Loucy (cell line): Measurements from ENCODE around the gene PRAMEF17.
"Not testable (repeated sequence)": the region's sequence is repeated elsewhere in the genome, so short reads cannot be mapped to it uniquely, and the experiment has no call there.

ENCODE experiments used
- H2AFZ ChIP-seq: fragments of 200-600 bp; sonication (generic); 2 replicates; pipeline ENCODE4 v1.6.0; 2016; ENCODE audit warnings: antibody characterized with exemption, mild to moderate bottlenecking, low read length, moderate library complexity
- H3F3A ChIP-seq: fragments of 200-600 bp; 2 replicates; pipeline ENCODE4 v1.6.0; 2016; ENCODE audit warnings: antibody characterized with exemption, low read depth, mild to moderate bottlenecking
- H3K27me3 ChIP-seq: fragments of 200-600 bp; sonication (generic); 2 replicates; pipeline ENCODE4 v1.6.1; 2014; ENCODE audit warnings: low read length, mild to moderate bottlenecking; ENCODE audit not compliant: insufficient read depth, poor library complexity, severe bottlenecking
- H3K36me3 ChIP-seq: fragments of 200-600 bp; sonication (generic); 2 replicates; pipeline ENCODE4 v1.6.1; 2016; ENCODE audit warnings: low read length; ENCODE audit not compliant: insufficient read depth
- H3K4me1 ChIP-seq: fragments of 200-600 bp; sonication (generic); 2 replicates; pipeline ENCODE4 v1.5.1; 2014; ENCODE audit warnings: low read length, mild to moderate bottlenecking; ENCODE audit not compliant: insufficient read depth, poor library complexity, severe bottlenecking
- H3K4me2 ChIP-seq: fragments of 200-600 bp; sonication (generic); 2 replicates; pipeline ENCODE4 v1.6.0; 2014; ENCODE audit warnings: antibody characterized with exemption, low read length, low read depth, mild to moderate bottlenecking; ENCODE audit not compliant: poor library complexity, severe bottlenecking
- H3K4me3 ChIP-seq: fragments of 200-600 bp; sonication (generic); 2 replicates; pipeline ENCODE4 v1.5.1; 2014; ENCODE audit warnings: low read length, mild to moderate bottlenecking, mixed read lengths; ENCODE audit not compliant: poor library complexity, severe bottlenecking
- H3K79me2 ChIP-seq: fragments of 200-600 bp; sonication (generic); 2 replicates; pipeline ENCODE4 v1.6.1; 2014; ENCODE audit warnings: low read length; ENCODE audit not compliant: insufficient read depth
- H3K9ac ChIP-seq: fragments of 200-600 bp; sonication (generic); 2 replicates; pipeline ENCODE4 v1.6.0; 2014; ENCODE audit warnings: mild to moderate bottlenecking, low read depth, low read length, moderate library complexity; ENCODE audit not compliant: poor library complexity, severe bottlenecking
- H3K9me2 ChIP-seq: fragments of 200-600 bp; sonication (generic); replicated peaks from 2 replicates; pipeline ENCODE4 v1.6.1; 2016; ENCODE audit warnings: low read depth, low read length, mixed read lengths
- H3K9me3 ChIP-seq: fragments of 200-600 bp; sonication (generic); 2 replicates; pipeline ENCODE4 v1.6.1; 2014; ENCODE audit warnings: mild to moderate bottlenecking, antibody characterized with exemption, low read length, low read depth; ENCODE audit not compliant: insufficient read depth
- H4K20me1 ChIP-seq: fragments of 200-600 bp; sonication (generic); 2 replicates; pipeline ENCODE4 v1.6.0; 2014; ENCODE audit warnings: antibody characterized with exemption, low read length, mild to moderate bottlenecking; ENCODE audit not compliant: insufficient read depth, poor library complexity, severe bottlenecking
- EZH2phosphoT487 ChIP-seq: fragments of 200-600 bp; IDR thresholded peaks from 2 replicates; pipeline ENCODE4 v1.6.1; 2018; ENCODE audit warnings: antibody characterized with exemption, mild to moderate bottlenecking, moderate library complexity, borderline replicate concordance
- TF ChIP-seq, protein P1 (sequence below): fragments of 200-600 bp; sonication (generic); conservative IDR thresholded peaks from 2 replicates; pipeline ENCODE4 v1.5.1; 2014; ENCODE audit warnings: mild to moderate bottlenecking, antibody characterized with exemption, low read length

Gene PRAMEF17

DNA sequence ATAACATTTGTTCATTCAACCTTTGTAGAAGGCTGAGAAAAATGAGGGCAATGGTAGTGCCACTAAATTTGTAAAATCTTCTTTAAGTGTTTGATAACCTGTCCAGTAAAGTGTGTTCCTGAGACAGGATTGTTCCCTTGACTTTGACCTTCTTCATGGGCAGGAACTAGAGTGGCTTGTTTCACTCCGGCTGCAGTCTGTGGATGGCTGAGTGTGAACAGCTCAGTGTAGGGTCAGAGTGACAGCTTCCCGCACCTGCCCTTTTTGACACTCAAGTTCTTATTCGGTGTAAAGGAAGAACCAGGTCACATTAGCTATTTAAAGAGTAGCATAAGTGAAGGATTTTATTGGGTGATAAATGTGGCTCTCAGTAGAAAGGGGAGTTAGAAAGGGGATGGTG, 9.1 kb upstream of the PRAMEF17 start:
- not testable (repeated sequence) for H3K27me3 ChIP-seq

DNA sequence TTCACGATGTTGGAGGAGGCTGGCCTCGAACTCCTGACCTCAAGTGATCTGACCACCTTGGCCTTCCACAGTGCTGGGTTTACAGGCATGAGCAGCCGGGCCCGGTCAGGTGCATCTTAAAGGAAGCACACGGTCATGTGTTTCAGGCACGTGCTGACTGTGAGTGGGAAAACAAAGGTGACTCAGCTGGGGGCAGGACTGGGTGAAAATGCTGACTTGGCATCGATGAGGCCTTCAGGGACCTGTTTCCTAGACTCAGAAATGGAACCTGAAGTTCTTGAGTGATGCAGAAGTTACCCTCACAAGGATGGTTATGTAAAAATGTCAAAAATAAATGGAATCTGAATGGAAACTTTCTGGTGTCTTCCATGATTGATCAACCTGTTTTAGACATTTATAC, 3.6 kb downstream of the PRAMEF17 start:
- not testable (repeated sequence) for H3K9ac ChIP-seq, H3K27me3 ChIP-seq, H3F3A ChIP-seq, H4K20me1 ChIP-seq, H3K79me2 ChIP-seq, H3K36me3 ChIP-seq, H2AFZ ChIP-seq, H3K4me2 ChIP-seq, H3K9me2 ChIP-seq, H3K4me3 ChIP-seq, H3K9me3 ChIP-seq, H3K4me1 ChIP-seq

More for the DNA sequence above, 9.1 kb upstream of the PRAMEF17 start:
- H3K9me3 ChIP-seq, H3K4me3 ChIP-seq, H3K79me2 ChIP-seq, H2AFZ ChIP-seq, H3K36me3 ChIP-seq, H3K4me1 ChIP-seq, H3F3A ChIP-seq, H3K9ac ChIP-seq, H4K20me1 ChIP-seq, H3K4me2 ChIP-seq, H3K9me2 ChIP-seq: not testable (repeated sequence)

DNA sequence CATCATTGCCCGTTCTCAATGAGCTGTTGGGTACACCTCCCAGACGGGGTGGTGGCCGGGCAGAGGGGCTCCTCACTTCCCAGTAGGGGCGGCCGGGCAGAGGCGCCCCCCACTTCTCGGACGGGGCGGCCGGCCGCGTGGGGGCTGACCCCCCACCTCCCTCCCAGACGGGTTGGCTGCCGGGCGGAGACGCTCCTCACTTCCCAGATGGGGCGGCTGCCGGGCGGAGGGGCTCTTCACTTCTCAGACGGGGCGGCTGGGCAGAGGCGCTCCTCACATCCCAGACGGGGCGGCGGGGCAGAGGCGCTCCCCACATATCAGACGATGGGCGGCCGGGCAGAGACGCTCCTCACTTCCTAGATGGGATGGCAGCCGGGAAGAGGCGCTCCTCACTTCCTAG, 5.3 kb downstream of the PRAMEF17 start:
- not testable (repeated sequence) for H3K9me2 ChIP-seq, H3K9me3 ChIP-seq, H3F3A ChIP-seq, H3K4me1 ChIP-seq, H3K9ac ChIP-seq, H3K79me2 ChIP-seq, H3K27me3 ChIP-seq, H2AFZ ChIP-seq, H3K36me3 ChIP-seq, H4K20me1 ChIP-seq, H3K4me2 ChIP-seq, H3K4me3 ChIP-seq

DNA sequence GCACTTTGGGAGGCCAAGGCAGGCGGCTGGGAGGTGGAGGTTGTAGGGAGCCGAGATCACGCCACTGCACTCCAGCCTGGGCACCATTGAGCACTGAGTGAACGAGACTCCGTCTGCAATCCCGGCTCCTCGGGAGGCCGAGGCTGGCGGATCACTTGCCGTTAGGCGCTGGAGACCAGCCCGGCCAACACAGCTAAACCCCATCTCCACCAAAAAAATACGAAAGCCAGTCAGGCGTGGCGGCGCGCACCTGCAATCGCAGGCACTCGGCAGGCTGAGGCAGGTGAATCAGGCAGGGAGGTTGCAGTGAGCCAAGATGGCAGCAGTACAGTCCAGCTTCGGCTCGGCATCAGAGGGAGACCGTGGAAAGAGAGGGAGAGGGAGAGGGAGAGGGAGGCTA, 5.9 kb downstream of the PRAMEF17 start:
- not testable (repeated sequence) for H3K9me3 ChIP-seq

DNA sequence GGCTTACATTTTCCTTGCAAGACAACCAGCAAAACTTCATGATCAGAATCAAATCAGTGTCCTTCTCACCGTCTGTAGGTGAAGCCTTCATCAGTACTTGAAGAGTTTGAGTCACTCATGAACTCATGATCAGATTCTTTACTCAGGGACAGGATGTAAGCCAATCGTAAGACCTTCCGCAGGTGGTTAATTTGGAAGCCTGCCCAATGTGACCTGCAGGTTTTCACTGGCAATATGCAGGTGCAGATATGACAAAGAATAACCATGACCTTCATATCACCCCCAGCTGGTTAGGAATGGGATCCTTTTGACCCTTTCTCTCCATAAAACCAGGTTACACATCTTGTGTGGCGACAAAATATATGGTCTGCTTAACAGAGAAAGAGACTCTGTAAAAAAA, 18.4 kb downstream of the PRAMEF17 start:
- H3K36me3 ChIP-seq, result no peaks in the 10 kb centered on the region
- no peaks in the 10 kb centered on the region for H3F3A ChIP-seq
- H3K9me2 ChIP-seq, result no peaks in the 10 kb centered on the region
- H3K4me2 ChIP-seq, result no peak overlapping the region
- no peaks in the 10 kb centered on the region for H3K27me3 ChIP-seq
- TF ChIP-seq, protein P1, sequence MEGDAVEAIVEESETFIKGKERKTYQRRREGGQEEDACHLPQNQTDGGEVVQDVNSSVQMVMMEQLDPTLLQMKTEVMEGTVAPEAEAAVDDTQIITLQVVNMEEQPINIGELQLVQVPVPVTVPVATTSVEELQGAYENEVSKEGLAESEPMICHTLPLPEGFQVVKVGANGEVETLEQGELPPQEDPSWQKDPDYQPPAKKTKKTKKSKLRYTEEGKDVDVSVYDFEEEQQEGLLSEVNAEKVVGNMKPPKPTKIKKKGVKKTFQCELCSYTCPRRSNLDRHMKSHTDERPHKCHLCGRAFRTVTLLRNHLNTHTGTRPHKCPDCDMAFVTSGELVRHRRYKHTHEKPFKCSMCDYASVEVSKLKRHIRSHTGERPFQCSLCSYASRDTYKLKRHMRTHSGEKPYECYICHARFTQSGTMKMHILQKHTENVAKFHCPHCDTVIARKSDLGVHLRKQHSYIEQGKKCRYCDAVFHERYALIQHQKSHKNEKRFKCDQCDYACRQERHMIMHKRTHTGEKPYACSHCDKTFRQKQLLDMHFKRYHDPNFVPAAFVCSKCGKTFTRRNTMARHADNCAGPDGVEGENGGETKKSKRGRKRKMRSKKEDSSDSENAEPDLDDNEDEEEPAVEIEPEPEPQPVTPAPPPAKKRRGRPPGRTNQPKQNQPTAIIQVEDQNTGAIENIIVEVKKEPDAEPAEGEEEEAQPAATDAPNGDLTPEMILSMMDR, result no peak
- TF ChIP-seq EZH2phosphoT487, result no peak
- no peak overlapping the region for H2AFZ ChIP-seq
- H3K4me3 ChIP-seq, result no peak overlapping the region
- H3K79me2 ChIP-seq, result no peaks in the 10 kb centered on the region
- H3K4me1 ChIP-seq, result no peaks in the 10 kb centered on the region
- no peaks in the 10 kb centered on the region for H3K9me3 ChIP-seq
- no peak overlapping the region for H3K9ac ChIP-seq
- no peaks in the 10 kb centered on the region for H4K20me1 ChIP-seq

More for the DNA sequence above, 5.9 kb downstream of the PRAMEF17 start:
- H4K20me1 ChIP-seq, H3K36me3 ChIP-seq, H3K4me3 ChIP-seq, H3K4me1 ChIP-seq, H3K9ac ChIP-seq, H3F3A ChIP-seq, H3K27me3 ChIP-seq, H2AFZ ChIP-seq, H3K9me2 ChIP-seq, H3K79me2 ChIP-seq, H3K4me2 ChIP-seq: not testable (repeated sequence)

DNA sequence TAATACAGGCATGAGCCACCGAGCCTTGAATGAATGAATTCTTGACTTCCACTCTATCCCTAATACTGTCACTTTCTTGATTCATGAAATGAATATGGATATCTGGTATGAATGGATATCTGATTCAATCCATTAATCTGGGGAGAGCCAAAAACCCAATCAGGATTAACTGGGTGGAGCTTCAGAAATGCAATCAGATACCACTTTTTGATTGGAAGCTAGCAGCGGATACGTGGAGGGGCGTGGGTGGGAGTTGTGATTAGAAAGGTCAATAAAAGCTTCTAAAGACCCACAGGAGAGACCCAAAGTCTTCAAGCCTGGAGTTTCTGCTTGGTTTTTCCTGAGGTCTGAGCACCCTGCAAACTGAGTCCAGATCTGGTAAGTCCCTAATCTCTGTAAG, 20.7 kb downstream of the PRAMEF17 start, which contains the start of gene PRAMEF20:
Gene PRAMEF20 (plus strand): TSS at position 301 of the 400 bp plus-strand sequence. CDS start 5,905 bp downstream, outside the sequence.
- not testable (repeated sequence) for H3K4me1 ChIP-seq, H3K9ac ChIP-seq, H3K79me2 ChIP-seq, H4K20me1 ChIP-seq, H3K9me3 ChIP-seq, H3K4me3 ChIP-seq, H3K27me3 ChIP-seq, H3K4me2 ChIP-seq, H2AFZ ChIP-seq, H3F3A ChIP-seq, H3K36me3 ChIP-seq, H3K9me2 ChIP-seq
